ENCODE measurements around the gene ALLC. TPM values are rescaled to one million over a fixed set of nuclear protein-coding genes. Genes with fewer than 3 reads are reported as not detected.

Gene ALLC
- total RNA-seq, 2 experiments from 2014 or later = not detected

- Mint-ChIP-seq H3K27ac (no peak overlapping the region), H3K36me3 (ENCODE audit: low read depth) (no peaks in the 10 kb centered on the region), H3K4me3 (no peak overlapping the region), H3K9me3 (no peaks in the 10 kb centered on the region), H3K27me3 (no peaks in the 10 kb centered on the region), H3K4me1 (no peaks in the 10 kb centered on the region)
- DNase-seq = no peak
- ChIA-PET CTCF (interaction anchor here (1.4 kb wide), 1 partner anchor 13 kb away, joined by 4 read pairs; no protein-coding TSS in a partner anchor), POLR2A (no interaction called here)
Observed at GRCh38 chr2:3638456-3638810, 19.6 kb upstream of the ALLC start.

GRCh38 chr2:3639015-3639630, 18.9 kb upstream of the ALLC start:
- no peak for DNase-seq
- no peaks in the 10 kb centered on the region for H3K9me3 Mint-ChIP-seq
- CTCF ChIA-PET = no interaction called here

GRCh38 chr2:3639653-3640052, 18.3 kb upstream of the ALLC start:
- DNase-seq = no peak
- no peaks in the 10 kb centered on the region for H3K36me3 Mint-ChIP-seq (ENCODE audit: low read depth)
- H3K27ac Mint-ChIP-seq = no peak overlapping the region
- peaks cover 2% of the 10 kb centered on the region for H3K4me1 Mint-ChIP-seq
- POLR2A ChIA-PET = no interaction called here
- CTCF ChIA-PET = no interaction called here
- no peaks in the 10 kb centered on the region for H3K27me3 Mint-ChIP-seq
- H3K4me3 Mint-ChIP-seq = no peak overlapping the region
- H3K9me3 Mint-ChIP-seq = no peaks in the 10 kb centered on the region

More at GRCh38 chr2:3639015-3639630, 18.9 kb upstream of the ALLC start:
- Mint-ChIP-seq H3K27me3 (no peaks in the 10 kb centered on the region), H3K36me3 (ENCODE audit: low read depth) (no peaks in the 10 kb centered on the region), H3K4me1 (peaks cover under 1% of the 10 kb centered on the region), H3K4me3 (no peak overlapping the region), H3K27ac (no peak overlapping the region)
- POLR2A ChIA-PET = no interaction called here

- POLR2A ChIA-PET = no interaction called here
- no peak for DNase-seq
- Mint-ChIP-seq H3K36me3 (ENCODE audit: low read depth) (no peaks in the 10 kb centered on the region), H3K9me3 (no peaks in the 10 kb centered on the region), H3K27me3 (no peaks in the 10 kb centered on the region), H3K4me3 (no peak overlapping the region), H3K4me1 (peaks cover 2% of the 10 kb centered on the region), H3K27ac (no peak overlapping the region)
- CTCF ChIA-PET = no interaction called here
Observed at GRCh38 chr2:3641181-3641580, 16.8 kb upstream of the ALLC start.

GRCh38 chr2:3641841-3642421, 16.1 kb upstream of the ALLC start:
- Mint-ChIP-seq H3K36me3 (ENCODE audit: low read depth) (no peaks in the 10 kb centered on the region), H3K27ac (no peak overlapping the region), H3K4me1 (peaks cover 2% of the 10 kb centered on the region), H3K9me3 (no peaks in the 10 kb centered on the region), H3K27me3 (no peaks in the 10 kb centered on the region), H3K4me3 (no peak overlapping the region)
- ChIA-PET CTCF (interaction anchor here (1.5 kb wide), 1 partner anchor 10 kb away, joined by 6 read pairs; no protein-coding TSS in a partner anchor), POLR2A (no interaction called here)
- no peak for DNase-seq

GRCh38 chr2:3642521-3643215, 15.3 kb upstream of the ALLC start:
- no peak overlapping the region for H3K4me3 Mint-ChIP-seq
- DNase-seq = no peak
- H3K9me3 Mint-ChIP-seq = no peaks in the 10 kb centered on the region
- no peaks in the 10 kb centered on the region for H3K36me3 Mint-ChIP-seq (ENCODE audit: low read depth)
- ChIA-PET CTCF (interaction anchor here (1.5 kb wide), 1 partner anchor 9 kb away, joined by 6 read pairs; no protein-coding TSS in a partner anchor), POLR2A (no interaction called here)
- H3K4me1 Mint-ChIP-seq = peaks cover 2% of the 10 kb centered on the region
- no peaks in the 10 kb centered on the region for H3K27me3 Mint-ChIP-seq
- H3K27ac Mint-ChIP-seq = peak overlapping the region; percentile 27

GRCh38 chr2:3643371-3644245, 14.4 kb upstream of the ALLC start:
- no peaks in the 10 kb centered on the region for H3K27me3 Mint-ChIP-seq
- ChIA-PET CTCF (no interaction called here), POLR2A (no interaction called here)
- DNase-seq = no peak
- H3K9me3 Mint-ChIP-seq = no peaks in the 10 kb centered on the region
- no peaks in the 10 kb centered on the region for H3K36me3 Mint-ChIP-seq (ENCODE audit: low read depth)
- peaks cover 2% of the 10 kb centered on the region for H3K4me1 Mint-ChIP-seq
- no peak overlapping the region for H3K4me3 Mint-ChIP-seq
- peak overlapping the region; percentile 27 for H3K27ac Mint-ChIP-seq

GRCh38 chr2:3644246-3644525, 13.8 kb upstream of the ALLC start:
- POLR2A ChIA-PET = no interaction called here
- no peaks in the 10 kb centered on the region for H3K27me3 Mint-ChIP-seq
- CTCF ChIA-PET = no interaction called here
- peak overlapping the region; percentile 3 for H3K27ac Mint-ChIP-seq
- no peak for DNase-seq
- H3K4me3 Mint-ChIP-seq = no peak overlapping the region
- no peaks in the 10 kb centered on the region for H3K9me3 Mint-ChIP-seq
- H3K4me1 Mint-ChIP-seq = peaks cover 2% of the 10 kb centered on the region
- H3K36me3 Mint-ChIP-seq (ENCODE audit: low read depth) = no peaks in the 10 kb centered on the region

- H3K27me3 Mint-ChIP-seq = no peaks in the 10 kb centered on the region
- ChIA-PET CTCF (interaction anchor here (0.7 to 0.9 kb wide), 2 partner anchors 8 to 91 kb away, joined by 3 read pairs; no protein-coding TSS in a partner anchor), POLR2A (no interaction called here)
- DNase-seq = no peak
- H3K36me3 Mint-ChIP-seq (ENCODE audit: low read depth) = no peaks in the 10 kb centered on the region
- H3K27ac Mint-ChIP-seq = no peak overlapping the region
- no peaks in the 10 kb centered on the region for H3K9me3 Mint-ChIP-seq
- H3K4me3 Mint-ChIP-seq = no peak overlapping the region
- H3K4me1 Mint-ChIP-seq = peaks cover 2% of the 10 kb centered on the region
Observed at GRCh38 chr2:3644891-3645605, 13.0 kb upstream of the ALLC start.

GRCh38 chr2:3645745-3646389, 12.1 kb upstream of the ALLC start:
- ChIA-PET CTCF (interaction anchor here (0.7 kb wide), 1 partner anchor 91 kb away, joined by 3 read pairs; no protein-coding TSS in a partner anchor), POLR2A (no interaction called here)
- no peak for DNase-seq
- H3K4me1 Mint-ChIP-seq = peaks cover 5% of the 10 kb centered on the region
- H3K9me3 Mint-ChIP-seq = no peaks in the 10 kb centered on the region
- H3K36me3 Mint-ChIP-seq (ENCODE audit: low read depth) = no peaks in the 10 kb centered on the region
- H3K27me3 Mint-ChIP-seq = no peaks in the 10 kb centered on the region
- H3K4me3 Mint-ChIP-seq = no peak overlapping the region
- H3K27ac Mint-ChIP-seq = no peak overlapping the region

GRCh38 chr2:3646446-3646845, 11.6 kb upstream of the ALLC start:
- CTCF ChIA-PET = no interaction called here
- Mint-ChIP-seq H3K27ac (no peak overlapping the region), H3K4me3 (no peak overlapping the region), H3K36me3 (ENCODE audit: low read depth) (no peaks in the 10 kb centered on the region), H3K4me1 (peaks cover 10% of the 10 kb centered on the region), H3K27me3 (no peaks in the 10 kb centered on the region), H3K9me3 (no peaks in the 10 kb centered on the region)
- DNase-seq = no peak
- POLR2A ChIA-PET = no interaction called here

GRCh38 chr2:3647246-3647645, 10.8 kb upstream of the ALLC start:
- H3K4me3 Mint-ChIP-seq = no peak overlapping the region
- H3K9me3 Mint-ChIP-seq = no peaks in the 10 kb centered on the region
- DNase-seq = no peak
- ChIA-PET POLR2A (no interaction called here), CTCF (no interaction called here)
- H3K4me1 Mint-ChIP-seq = peaks cover 18% of the 10 kb centered on the region
- no peak overlapping the region for H3K27ac Mint-ChIP-seq
- H3K27me3 Mint-ChIP-seq = no peaks in the 10 kb centered on the region
- no peaks in the 10 kb centered on the region for H3K36me3 Mint-ChIP-seq (ENCODE audit: low read depth)
